NCI-H2081 (cell line): Measurements from ENCODE around the gene MYO5C.

ENCODE experiments used
- DNase-seq, 2 experiments: peaks; one replicate each; lab custom pipeline; 2025; lab: John Stamatoyannopoulos, UW

The MYO5C gene

GRCh38 chr15:52280326-52281084, 15.1 kb downstream of the MYO5C start:
- DNase-seq, result no peak

DNA sequence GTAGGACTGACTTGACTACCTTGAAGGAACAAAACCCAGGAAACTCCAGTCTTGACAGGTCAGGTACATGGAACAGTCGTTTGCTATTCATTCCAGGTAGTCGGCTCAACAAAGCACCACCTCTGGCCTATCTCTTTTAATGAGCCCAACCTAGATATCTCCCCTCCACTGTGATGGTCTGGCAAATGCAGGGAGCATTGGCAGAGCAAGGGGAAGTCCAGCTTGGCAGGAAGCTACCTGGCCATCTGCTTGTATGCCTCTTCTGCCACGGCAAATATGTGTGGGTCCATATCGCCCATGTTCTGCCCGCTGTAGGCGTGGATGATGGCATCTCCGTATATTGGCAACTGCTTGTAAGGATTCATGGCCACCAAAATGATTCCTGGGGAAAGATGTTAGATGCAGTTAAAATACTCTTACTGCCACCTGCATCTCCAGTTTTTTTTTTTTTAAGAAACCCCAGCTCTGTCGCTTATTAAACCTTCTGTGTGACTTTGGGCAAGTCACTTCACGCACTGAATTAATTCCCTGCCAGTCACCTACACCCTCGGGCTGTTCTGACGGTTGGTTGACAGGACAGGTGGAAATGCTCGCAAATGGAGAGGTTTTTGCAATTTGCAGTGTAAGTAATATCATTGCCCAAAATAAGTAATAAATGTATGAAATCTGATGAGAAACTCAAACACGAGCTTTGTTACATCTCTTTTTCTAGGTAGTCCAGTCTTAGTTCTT, 16.8 kb downstream of the MYO5C start:
- no peak for DNase-seq

GRCh38 chr15:52278135-52278534, 17.5 kb downstream of the MYO5C start:
- no peak for DNase-seq

GRCh38 chr15:52277575-52277974, 18.0 kb downstream of the MYO5C start:
- no peak for DNase-seq

- DNase-seq, result no peak
Measured at GRCh38 chr15:52276256-52276770, 19.3 kb downstream of the MYO5C start.

GRCh38 chr15:52263563-52264282, 31.9 kb downstream of the MYO5C start:
- no peak for DNase-seq

- DNase-seq, result no peak
Measured at GRCh38 chr15:52262364-52262763, 33.2 kb downstream of the MYO5C start.

GRCh38 chr15:52261498-52262242, 33.9 kb downstream of the MYO5C start:
- DNase-seq, result peak; percentile 73 to 87

DNA sequence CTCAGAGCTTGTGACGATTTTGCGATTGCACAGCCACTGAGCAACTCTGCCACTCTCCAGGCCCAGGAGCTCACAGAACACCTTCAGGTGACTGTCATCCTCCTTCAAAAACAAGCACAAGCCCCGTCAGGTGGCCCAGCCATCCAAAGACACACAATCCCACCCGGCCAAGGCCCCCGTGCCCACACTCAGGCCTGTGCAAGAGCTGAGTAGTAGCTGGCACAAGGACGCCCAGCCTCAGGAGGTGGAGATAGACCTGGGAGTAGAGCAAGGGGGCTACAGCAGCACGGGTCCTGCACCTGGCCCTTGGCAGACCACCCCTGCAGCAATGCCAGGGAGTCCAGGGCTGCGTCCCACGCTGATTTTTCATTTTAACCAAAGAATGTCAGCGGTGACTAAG, 34.6 kb downstream of the MYO5C start:
- no peak for DNase-seq

DNA sequence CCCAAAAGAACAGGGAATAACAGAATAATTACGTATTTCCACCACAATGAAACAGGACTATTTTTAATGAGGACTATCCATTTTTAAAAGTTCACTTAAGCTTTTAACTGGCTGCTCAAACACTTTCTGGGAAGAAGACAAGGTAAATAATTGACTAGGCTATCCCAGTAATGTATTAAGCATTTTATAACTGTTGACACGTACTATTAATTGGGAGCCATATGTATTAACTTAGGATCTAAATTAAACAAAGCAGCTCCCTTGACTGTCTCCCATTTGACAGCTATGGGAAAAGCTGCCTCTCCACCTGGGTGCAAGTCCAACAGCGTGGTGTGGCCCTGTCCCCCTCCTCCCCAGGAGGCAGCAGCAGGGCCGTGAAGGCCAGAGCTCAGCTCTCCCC, 36.1 kb downstream of the MYO5C start:
- DNase-seq, result no peak

- DNase-seq, result no peak
Measured at GRCh38 chr15:52258461-52258860, 37.1 kb downstream of the MYO5C start.

GRCh38 chr15:52257734-52258062, 37.9 kb downstream of the MYO5C start:
- DNase-seq, result no peak

GRCh38 chr15:52256930-52257733, 38.5 kb downstream of the MYO5C start:
- no peak for DNase-seq

- peak; percentile 70 to 72 for DNase-seq
Measured at GRCh38 chr15:52256366-52256765, 39.2 kb downstream of the MYO5C start.

- no peak for DNase-seq
Measured at GRCh38 chr15:52255935-52256334, 39.7 kb downstream of the MYO5C start.

- DNase-seq, result no peak
Measured at GRCh38 chr15:52255008-52255407, 40.6 kb downstream of the MYO5C start.

GRCh38 chr15:52254391-52254790, 41.2 kb downstream of the MYO5C start:
- DNase-seq, result no peak

- no peak for DNase-seq
Measured at GRCh38 chr15:52252781-52253180, 42.8 kb downstream of the MYO5C start.

GRCh38 chr15:52251144-52251860, 44.3 kb downstream of the MYO5C start:
- no peak for DNase-seq

GRCh38 chr15:52247461-52247860, 48.1 kb downstream of the MYO5C start:
- no peak for DNase-seq
